Measurements from ENCODE around the gene FGGY.

GRCh38 chr1:59539961-59540681 lies 243.2 kb downstream of the FGGY start:
- TF ChIP-seq ZNF219 (CRISPR knock-in tag; IDR thresholded peaks at IDR 0.05; ENCODE audit: borderline replicate concordance) (no peak), ZNF138 (CRISPR knock-in tag; conservative IDR thresholded peaks at IDR 0.05) (no peak), NFYB (CRISPR knock-in tag; conservative IDR thresholded peaks at IDR 0.05; ENCODE audit: low read depth) (no peak), SP1 (CRISPR knock-in tag; conservative IDR thresholded peaks at IDR 0.05) (no peak), CTCF (IDR thresholded peaks at IDR 0.05) (no peak), USF2 (CRISPR knock-in tag; IDR thresholded peaks at IDR 0.05) (no peak)

All from WTC11 (cell line).